NCI-H748 treated with DMSO at 0.1 percent for 48 hours (cell line): Measurements from ENCODE around the gene SF3B5.
"Not testable (repeated sequence)": the region's sequence is repeated elsewhere in the genome, so short reads cannot be mapped to it uniquely, and the experiment has no call there.

Experiments used
- DNase-seq: peaks from one replicate; lab custom pipeline; 2025; lab: John Stamatoyannopoulos, UW

SF3B5 gene

GRCh38 chr6:144104898-144105487 is 9.6 kb upstream of the SF3B5 start:
- peak; percentile 65 for DNase-seq

DNA sequence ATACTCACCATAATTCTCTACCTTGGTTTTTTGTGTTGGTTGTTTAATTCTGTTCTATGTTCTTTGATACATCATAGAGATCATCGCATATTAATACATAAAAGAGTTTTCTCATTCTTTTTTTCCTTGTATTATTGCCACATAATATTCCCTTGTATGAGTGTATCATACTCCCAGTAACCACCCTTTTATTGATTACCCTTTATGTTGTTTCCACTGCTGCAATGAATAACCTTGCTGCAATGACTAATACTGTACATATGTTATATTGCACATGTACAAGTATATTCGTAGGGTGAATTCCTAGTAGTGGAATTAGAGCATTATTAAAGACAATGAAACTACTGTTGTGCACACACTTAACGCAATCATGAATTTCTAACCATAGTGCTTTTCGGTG is 9.1 kb upstream of the SF3B5 start:
- no peak for DNase-seq

DNA sequence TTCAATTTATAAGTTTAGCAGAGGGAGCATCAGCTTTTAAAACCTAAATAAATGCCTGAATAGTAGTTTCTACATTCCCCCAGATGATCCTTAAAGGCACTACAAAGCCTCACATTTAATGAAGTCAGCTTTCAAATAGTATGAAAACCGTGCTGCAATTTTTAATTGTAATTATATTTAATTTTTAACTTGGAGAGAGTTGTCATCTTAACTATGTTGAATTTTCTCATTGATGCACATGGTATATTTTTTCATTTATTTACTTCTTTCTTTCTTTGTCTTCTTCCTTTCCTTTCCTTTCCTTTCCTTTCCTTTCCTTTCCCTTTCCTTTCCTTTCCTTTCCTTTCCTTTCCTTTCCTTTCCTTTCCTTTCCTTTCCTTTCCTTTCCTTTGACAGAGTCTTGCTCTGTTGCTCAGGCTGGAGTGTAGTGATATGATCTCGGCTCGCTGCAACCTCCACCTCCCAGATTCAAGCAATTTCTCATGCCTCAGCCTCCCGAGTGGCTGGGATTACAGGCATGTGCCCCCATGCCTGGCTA is 7.7 kb upstream of the SF3B5 start:
- DNase-seq = no peak

GRCh38 chr6:144098993-144099392 is 3.6 kb upstream of the SF3B5 start:
- no peak for DNase-seq

GRCh38 chr6:144094731-144095133 is 641 bp downstream of the SF3B5 start:
- DNase-seq = no peak

DNA sequence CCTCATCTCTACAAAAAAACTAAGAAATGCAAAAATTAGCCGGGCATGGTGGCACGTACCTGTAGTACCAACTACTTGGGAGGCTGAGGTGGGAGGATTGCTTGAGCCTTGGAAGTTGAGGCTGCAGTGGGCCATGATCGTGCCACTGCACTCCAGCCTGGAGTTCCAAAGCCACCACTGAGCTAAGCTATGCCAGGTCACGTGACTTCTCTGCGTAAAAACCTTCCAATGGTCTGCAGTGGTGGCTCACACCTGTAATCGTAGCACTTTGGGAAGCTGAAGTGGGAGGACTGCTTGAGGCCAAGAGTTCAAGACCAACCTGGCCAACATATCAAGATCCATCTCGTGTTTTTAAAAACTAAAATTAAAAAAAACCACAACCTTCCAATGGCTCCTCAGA is 1.7 kb downstream of the SF3B5 start:
- no peak for DNase-seq

- no peak for DNase-seq
Observed at GRCh38 chr6:144093236-144093635, 2.1 kb downstream of the SF3B5 start.

DNA sequence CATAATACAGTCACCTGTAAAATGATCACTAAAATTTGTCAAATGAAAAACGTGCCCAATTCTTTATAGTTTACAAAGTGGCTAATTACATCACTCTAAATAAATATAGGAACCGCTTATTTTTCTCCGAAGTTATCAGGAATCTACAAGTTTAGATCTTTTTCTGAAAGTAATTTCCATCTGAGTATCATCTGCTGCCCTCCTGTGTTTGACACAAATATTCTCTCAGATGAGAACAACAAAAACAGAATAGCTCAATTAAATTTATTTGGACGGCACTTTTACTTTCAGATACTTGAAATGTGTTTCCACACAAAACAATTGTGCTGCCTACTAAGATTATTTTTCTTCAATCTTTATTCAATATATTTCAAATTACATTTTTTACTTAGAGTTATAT is 5.0 kb downstream of the SF3B5 start:
- DNase-seq = no peak

GRCh38 chr6:144087789-144088426 is 7.5 kb downstream of the SF3B5 start:
- DNase-seq = no peak

DNA sequence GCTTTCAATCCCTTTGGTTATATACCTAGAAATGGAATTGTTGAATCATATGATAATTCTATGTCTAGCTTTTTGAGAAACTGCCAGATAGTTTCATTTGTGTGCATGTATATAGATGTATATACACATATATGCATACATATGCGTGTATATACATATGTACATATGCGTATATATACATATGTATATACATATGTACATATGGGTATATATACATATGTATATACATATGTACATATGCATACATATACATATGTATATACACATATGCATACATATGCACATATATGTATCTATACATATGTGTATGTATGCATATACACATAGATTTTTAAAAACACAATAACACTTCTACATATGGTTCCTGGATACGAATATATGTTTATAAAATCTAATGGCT is 8.4 kb downstream of the SF3B5 start:
- no peak for DNase-seq

GRCh38 chr6:144083172-144083571 is 12.2 kb downstream of the SF3B5 start:
- DNase-seq = no peak

- DNase-seq = not testable (repeated sequence)
Observed at GRCh38 chr6:144082412-144082811, 13.0 kb downstream of the SF3B5 start.

DNA sequence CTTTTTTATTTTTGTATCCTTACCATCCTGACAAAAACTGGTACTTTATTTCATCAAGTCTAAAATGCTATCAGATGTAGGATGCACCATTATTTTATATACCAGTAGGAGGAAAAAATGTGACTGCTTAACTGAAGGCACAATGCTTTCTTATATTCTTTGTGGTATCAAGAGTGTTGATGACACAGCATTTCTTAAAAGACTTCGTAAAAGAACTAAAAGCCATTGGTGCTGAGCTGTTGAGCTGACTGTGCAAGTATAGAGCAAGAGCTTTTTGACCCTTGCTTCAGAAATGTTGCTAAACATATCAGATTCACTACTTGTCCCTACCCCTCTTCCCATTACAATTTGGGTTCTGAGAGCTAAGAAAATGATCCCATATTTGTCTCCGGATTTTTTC is 17.5 kb downstream of the SF3B5 start:
- DNase-seq = no peak

DNA sequence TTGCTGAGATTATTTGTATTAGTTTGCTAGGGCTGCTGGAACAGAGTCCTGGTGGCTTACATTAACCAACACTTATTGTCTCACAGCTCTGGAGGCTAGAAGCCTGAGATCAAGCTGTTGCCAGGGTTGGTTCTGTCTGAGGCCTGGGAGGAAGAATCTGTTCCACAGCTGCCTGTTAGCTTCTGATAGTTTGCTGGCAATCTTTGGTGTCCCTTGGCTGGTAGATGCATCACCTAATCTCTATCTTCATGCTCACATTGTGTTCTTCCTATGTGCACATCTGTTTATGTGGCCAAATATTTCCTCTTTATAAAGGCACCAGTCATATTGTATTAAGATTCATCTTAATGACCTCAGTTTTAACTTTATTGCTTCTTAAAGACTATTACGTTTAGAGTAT is 19.5 kb downstream of the SF3B5 start:
- no peak for DNase-seq

DNA sequence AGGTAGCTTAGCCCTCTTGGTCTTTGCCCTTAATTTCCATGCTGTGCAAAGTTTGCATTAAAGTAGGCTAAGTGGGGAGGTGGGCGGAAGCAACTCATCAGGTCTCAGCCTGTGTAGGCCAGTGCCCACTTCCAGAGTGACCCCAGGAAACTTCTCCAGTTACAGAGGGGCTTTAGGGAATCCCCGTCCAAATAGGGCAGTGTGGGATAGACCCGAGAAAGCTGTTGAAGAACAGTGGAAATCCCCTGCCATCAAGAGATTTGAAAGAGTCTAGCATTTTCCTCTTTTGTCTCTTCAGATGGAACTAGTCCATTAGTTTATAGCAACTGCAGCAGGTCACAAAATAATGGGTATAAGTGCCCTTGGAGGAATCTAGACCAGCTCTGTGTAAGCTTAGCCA is 20.2 kb downstream of the SF3B5 start:
- DNase-seq = no peak

- no peak for DNase-seq
Observed at GRCh38 chr6:144073024-144073423, 22.3 kb downstream of the SF3B5 start.

GRCh38 chr6:144069506-144069905 is 25.9 kb downstream of the SF3B5 start:
- no peak for DNase-seq

DNA sequence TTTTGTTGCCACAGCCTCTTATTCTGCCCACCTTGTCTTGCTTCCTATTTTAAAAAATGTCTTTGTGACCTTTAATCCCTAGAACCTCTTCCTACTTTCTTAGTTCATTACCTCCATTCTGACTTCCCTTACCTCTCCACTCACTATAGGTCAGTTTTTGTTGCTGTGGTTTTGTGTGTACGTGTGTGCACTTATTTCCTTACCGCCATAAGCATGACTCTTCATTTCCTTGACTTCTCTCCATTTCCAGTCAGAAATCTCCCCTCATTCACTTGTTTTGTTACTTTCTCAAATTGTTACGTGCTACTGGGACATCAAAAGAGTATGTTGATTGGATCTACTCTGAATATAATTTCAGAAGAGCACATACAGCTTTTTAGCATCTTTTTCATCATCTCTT is 26.6 kb downstream of the SF3B5 start:
- DNase-seq = no peak

DNA sequence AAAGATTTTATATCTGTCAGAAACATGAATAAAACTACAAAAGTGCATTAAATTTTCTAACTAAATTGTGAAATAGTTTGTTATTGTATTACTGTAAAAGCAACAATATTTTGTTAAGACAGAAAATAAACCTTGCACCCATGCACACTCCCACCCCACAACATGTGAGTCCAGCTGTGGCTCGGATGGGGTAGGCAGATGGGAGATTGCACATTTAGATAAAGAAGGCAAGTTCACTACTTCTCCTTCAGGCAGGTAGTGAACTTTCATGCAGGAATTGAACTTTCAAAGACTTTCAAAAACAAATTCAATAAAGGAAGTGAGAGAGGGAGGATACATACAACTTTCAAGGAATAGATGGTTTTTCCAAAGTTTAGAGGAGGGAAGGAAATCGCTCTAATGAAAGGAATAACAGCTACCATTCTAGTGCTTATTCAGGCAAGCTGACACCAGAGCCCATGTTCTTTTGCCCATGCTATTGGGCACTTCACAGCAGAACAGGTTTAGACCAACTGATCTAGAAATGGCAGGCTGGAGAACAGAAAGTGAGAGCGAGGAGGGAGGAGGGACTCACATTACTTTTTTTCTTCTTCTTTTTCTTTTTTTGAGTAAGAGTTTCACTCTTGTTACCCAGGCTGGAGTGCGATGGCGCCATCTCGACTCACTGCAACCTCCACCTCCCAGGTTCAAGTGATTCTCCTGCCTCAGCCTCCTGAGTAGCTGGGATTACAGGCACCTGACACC is 28.5 kb downstream of the SF3B5 start:
- DNase-seq = no peak

- no peak for DNase-seq
Observed at GRCh38 chr6:144066255-144066654, 29.1 kb downstream of the SF3B5 start.

DNA sequence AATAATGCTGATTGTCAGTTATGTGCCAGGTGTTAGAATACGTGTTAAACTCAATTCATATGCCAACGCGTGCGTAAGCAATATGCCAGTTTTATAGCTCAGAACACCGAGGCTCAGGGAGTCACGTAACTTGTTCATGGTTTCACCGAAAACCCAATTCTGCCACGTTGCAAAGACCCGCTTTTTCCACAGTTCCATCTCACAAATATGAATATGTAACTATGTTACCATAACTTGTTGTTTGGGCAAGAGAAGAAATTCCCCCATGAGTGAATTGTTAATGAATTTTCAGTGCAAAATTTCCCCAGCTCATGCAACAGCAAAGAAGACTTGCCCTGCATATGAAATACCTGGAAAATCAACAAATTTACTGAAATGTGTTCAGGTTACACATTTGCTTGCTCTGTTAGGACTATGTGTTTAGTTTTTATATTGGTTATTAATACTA is 30.1 kb downstream of the SF3B5 start:
- DNase-seq = no peak

- DNase-seq = peak; percentile 49
Observed at GRCh38 chr6:144064402-144065212, 30.8 kb downstream of the SF3B5 start.
